ENCODE data around the gene ROS1.

The ROS1 gene

GRCh38 chr6:117440706-117441525 is 15.2 kb upstream of the ROS1 start:
- no peak for DNase-seq

DNA sequence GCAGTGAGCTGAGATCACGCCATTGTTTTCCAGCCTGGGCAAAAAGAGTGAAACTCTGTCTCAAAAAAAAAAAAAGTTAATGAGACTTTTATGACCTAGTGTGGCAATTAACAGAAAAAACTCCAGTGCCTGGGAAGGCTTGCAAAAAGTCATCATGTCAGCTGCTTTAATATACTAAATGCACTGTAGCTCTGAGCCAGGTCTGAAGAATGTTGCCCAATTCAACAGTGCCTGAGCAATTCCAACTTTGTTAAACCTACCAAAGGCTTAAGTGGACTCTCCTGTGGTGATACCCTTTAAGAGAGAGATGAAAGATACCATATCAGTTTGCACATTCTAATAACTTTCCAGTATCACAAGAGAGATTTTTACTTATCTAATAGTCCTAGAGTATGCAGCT is 6.5 kb upstream of the ROS1 start:
- no peak for DNase-seq

DNA sequence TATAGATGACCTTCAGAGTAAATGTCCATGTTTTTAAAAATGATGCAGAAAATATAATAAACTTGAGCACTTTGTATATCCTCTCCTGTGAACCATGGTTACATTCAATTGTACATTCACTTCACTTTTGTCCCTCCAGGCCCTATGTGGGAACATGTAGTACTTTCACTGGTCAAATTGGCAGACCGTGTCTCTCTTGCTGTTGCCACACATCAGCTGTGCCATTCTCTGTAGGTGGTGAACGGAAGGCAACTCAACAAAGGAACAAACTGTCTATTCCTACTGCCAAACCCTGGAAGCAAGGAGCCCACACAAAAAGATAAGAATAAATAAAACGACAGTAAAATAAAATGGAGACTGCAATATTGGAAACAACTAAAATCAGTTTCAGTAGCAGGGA is 2.0 kb downstream of the ROS1 start:
- DNase-seq: no peak

DNA sequence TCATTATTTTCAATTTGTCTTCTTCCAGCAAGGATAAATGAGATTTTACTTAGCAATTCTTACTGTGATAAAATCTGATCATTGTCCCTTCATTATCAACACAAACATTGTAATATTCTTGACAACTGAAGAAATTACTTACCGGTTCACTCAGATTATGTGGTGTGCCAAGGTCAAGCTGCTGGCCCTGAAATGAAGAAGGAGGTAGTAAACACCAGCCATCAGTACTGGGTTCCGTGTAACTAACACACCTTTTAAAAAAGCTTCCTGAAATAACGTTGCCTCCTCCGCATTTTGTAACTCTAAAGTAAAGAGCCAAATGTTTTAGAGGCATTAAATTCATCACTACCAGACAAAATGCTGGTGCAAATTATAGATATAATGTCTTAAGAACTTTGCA is 7.4 kb downstream of the ROS1 start:
- no peak for DNase-seq

- no peak for DNase-seq
Measured at GRCh38 chr6:117417851-117418250, 7.9 kb downstream of the ROS1 start.

DNA sequence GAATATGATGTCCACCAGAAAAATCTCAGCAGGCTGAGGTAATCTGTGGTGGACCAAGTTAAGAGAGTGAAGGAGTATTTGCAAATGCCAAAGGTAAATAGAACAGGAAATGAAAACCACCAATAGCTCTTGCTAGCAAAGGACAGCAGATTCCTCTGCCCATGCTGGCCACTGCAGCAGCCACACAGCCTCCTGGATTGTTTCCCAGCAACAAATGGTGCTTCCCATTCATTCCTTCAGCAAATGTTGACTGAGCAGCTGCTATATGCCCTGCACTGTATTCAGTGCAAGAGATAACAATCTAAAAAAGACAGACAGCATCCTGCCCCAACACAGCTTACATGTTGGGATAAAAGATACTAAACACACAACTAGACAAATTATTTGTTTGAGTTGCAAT is 11.0 kb downstream of the ROS1 start:
- DNase-seq: no peak

DNA sequence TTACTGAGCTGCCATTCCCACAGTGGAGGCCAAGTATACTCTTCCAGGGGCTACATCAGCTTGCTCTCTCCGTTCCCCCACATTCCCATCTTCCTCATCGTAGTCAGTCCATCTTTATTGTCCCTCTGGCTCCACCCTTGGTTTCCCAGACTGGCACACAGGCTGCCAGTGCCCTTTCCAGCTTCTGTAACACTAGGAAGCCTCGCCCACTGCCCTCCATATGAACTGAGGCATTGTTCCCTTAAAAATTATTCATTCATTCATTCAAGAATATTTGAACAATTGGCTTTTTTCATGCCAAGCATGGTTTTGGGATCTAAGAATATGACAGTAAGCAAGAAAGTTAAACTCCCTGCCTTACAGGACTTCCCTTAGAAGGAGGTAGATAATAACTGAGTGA is 14.3 kb downstream of the ROS1 start:
- no peak for DNase-seq

GRCh38 chr6:117409863-117410262 is 15.9 kb downstream of the ROS1 start:
- DNase-seq: no peak

- DNase-seq: no peak
Measured at GRCh38 chr6:117409420-117409819, 16.3 kb downstream of the ROS1 start.

DNA sequence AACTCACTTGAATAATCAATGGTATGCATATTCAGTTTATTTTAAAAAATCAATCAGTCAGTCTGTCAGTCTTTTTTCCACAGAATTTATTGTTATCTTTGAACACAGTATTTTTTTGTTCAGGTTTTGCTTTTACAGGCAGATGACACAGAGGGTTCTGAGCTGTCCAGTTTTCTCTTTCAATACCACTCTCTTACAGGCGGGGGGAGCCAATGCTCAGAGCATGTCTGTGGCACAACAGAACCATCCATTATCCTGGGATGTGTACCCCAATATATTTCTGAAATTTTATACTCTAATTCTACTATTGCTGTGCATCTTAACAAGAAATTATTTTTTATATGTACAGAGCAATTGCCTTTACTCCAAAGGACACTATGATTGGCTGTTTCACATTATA is 21.2 kb downstream of the ROS1 start:
- DNase-seq: no peak

- no peak for DNase-seq
Measured at GRCh38 chr6:117401799-117402198, 23.9 kb downstream of the ROS1 start.

DNA sequence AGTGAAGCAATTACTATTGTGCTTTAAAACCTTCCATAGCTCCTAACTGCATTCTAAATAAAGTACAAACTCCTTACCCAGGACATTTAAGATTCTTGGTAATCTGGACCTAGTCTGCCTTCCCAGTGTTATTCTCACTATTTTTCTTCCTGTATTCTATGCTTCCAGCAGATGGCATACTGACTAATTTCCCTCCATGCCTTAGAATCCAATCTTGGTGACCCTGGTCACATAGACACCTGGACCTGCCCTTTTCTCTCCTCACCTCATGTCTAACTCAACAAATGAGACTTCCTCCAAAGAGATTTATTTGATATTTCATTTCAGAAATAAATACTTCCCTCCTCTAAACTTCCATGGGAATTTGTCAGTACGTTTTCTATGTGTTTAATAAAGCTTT is 25.8 kb downstream of the ROS1 start:
- DNase-seq: no peak

GRCh38 chr6:117399126-117399525 is 26.6 kb downstream of the ROS1 start:
- no peak for DNase-seq

DNA sequence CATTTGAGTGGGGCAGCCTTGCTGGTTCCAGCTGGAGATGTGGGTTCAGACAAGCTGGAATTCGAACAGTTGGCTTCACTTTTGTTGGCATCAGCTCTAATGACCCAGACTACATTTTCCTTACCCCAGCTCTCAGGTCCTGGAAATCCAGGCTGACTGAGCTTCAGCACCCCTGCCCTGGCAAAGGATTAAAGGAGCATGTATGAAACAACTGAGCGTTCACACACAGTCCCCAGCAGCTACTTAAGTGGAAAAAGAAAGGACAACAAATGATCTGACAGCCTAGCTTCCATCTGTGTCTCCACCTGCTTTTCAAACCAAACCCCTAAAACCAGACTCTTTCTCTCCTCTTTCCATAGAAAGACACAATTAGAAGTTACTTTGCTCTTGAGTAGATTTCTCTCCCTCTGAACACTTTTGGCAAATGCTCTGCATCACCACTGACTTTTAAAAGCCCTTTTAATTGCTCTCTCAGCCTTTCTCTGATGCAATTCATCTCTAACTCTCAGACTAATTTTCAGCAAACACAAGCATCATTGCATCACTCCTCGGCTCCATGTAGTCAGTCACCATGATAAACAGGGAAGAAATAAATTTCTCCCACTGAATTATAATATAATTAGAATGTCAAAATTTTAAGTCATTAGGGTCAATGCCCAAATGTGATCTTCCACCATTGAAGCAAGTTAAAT is 28.1 kb downstream of the ROS1 start:
- no peak for DNase-seq

- no peak for DNase-seq
Measured at GRCh38 chr6:117396228-117396627, 29.5 kb downstream of the ROS1 start.

GRCh38 chr6:117395164-117395563 is 30.6 kb downstream of the ROS1 start:
- DNase-seq: no peak

- DNase-seq: no peak
Measured at GRCh38 chr6:117393045-117393444, 32.7 kb downstream of the ROS1 start.

- no peak for DNase-seq
Measured at GRCh38 chr6:117391874-117392583, 33.7 kb downstream of the ROS1 start.

- no peak for DNase-seq
Measured at GRCh38 chr6:117389227-117390057, 36.3 kb downstream of the ROS1 start.

GRCh38 chr6:117387454-117387974 is 38.2 kb downstream of the ROS1 start:
- no peak for DNase-seq

- no peak for DNase-seq
Measured at GRCh38 chr6:117384659-117385058, 41.1 kb downstream of the ROS1 start.

GRCh38 chr6:117381749-117382148 is 44.0 kb downstream of the ROS1 start:
- no peak for DNase-seq

DNA sequence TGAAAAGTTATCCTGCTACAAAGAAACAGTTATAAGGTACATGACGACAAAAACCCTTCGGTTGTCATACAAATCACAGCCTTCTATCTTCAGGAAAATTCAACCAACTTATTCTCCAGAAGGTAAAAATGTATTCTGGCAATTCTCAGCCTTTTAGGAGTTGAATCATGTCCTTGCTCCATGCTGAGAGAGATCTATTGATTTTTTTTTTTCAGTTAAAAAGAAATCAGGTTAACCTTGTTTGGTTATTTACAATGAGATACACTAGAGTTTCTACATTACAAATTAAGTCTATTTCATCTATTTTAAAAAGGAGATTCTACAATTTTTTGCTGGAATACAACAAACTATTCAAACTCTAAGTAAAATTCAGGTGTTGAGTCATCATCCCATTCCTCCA is 45.4 kb downstream of the ROS1 start:
- DNase-seq: no peak

All from NCI-H446 (cell line).